GM21381 (cell line): ENCODE measurements around the gene FAM114A2.
"Not testable (repeated sequence)": the region's sequence is repeated elsewhere in the genome, so short reads cannot be mapped to it uniquely, and the experiment has no call there.

ENCODE experiments used
- ATAC-seq: cut with Tn5 transposase; IDR thresholded peaks from one replicate; pipeline ENCODE4 v1.9.1; 2021; ENCODE audit warnings: mild to moderate bottlenecking, moderate library complexity; ENCODE audit not compliant: unreplicated experiment

The FAM114A2 gene

GRCh38 chr5:154049636-154050035 lies 10.9 kb upstream of the FAM114A2 start:
- no peak for ATAC-seq

- ATAC-seq: no peak
These were observed 8.6 kb upstream of the FAM114A2 start for GRCh38 chr5:154047324-154047723.

GRCh38 chr5:154046486-154046885 lies 7.8 kb upstream of the FAM114A2 start:
- no peak for ATAC-seq

- no peak for ATAC-seq
These were observed 5.9 kb upstream of the FAM114A2 start for GRCh38 chr5:154044581-154044980.

GRCh38 chr5:154044099-154044498 lies 5.4 kb upstream of the FAM114A2 start:
- no peak for ATAC-seq

- ATAC-seq: no peak
These were observed 4.1 kb upstream of the FAM114A2 start for GRCh38 chr5:154042766-154043165.

GRCh38 chr5:154039458-154039829 lies 734 bp upstream of the FAM114A2 start:
- no peak for ATAC-seq

- ATAC-seq: peak; percentile 56
These were observed 426 bp downstream of the FAM114A2 start for GRCh38 chr5:154038261-154038706.

GRCh38 chr5:154034944-154035343 lies 3.8 kb downstream of the FAM114A2 start:
- ATAC-seq: no peak

GRCh38 chr5:154031937-154032489 lies 6.7 kb downstream of the FAM114A2 start:
- ATAC-seq: no peak

- no peak for ATAC-seq
These were observed 12.8 kb downstream of the FAM114A2 start for GRCh38 chr5:154025951-154026350.

GRCh38 chr5:154018919-154019318 lies 19.8 kb downstream of the FAM114A2 start:
- ATAC-seq: not testable (repeated sequence)

- no peak for ATAC-seq
These were observed 23.5 kb downstream of the FAM114A2 start for GRCh38 chr5:154015071-154015693.

GRCh38 chr5:154010660-154011059 lies 28.1 kb downstream of the FAM114A2 start:
- no peak for ATAC-seq

- ATAC-seq: no peak
These were observed 33.1 kb downstream of the FAM114A2 start for GRCh38 chr5:154005648-154006047.

GRCh38 chr5:154002511-154003020 lies 36.1 kb downstream of the FAM114A2 start:
- no peak for ATAC-seq

GRCh38 chr5:154002093-154002492 lies 36.6 kb downstream of the FAM114A2 start:
- ATAC-seq: no peak

- no peak for ATAC-seq
These were observed 38.0 kb downstream of the FAM114A2 start for GRCh38 chr5:154000703-154001102.

GRCh38 chr5:153999995-154000394 lies 38.7 kb downstream of the FAM114A2 start:
- no peak for ATAC-seq

GRCh38 chr5:153998768-153999167 lies 39.9 kb downstream of the FAM114A2 start:
- no peak for ATAC-seq

GRCh38 chr5:153998010-153998409 lies 40.7 kb downstream of the FAM114A2 start:
- ATAC-seq: no peak

GRCh38 chr5:153991168-153991567 lies 47.5 kb downstream of the FAM114A2 start:
- ATAC-seq: no peak

GRCh38 chr5:153988510-153988909 lies 50.2 kb downstream of the FAM114A2 start:
- ATAC-seq: no peak
